Measurements from ENCODE around the gene GPC3.

DNA sequence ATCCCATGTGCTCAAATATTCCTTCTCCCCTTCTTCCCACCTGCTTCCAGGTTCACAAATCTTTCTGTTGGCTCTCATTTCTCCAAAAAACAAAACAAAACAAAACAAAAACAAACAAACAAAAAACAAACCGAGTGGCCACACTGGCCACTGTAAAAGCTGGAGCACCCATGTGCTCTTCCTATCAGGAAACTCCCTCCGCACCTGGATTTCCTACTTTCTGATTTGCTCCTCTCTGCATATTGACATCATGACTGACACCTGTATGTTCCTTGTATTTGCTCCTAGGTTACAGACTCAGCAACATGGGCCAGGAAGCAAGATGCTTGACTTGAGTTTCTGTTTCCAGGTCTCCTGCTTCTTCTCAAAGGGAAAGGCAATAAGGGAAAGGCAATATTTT, 258.8 kb downstream of the GPC3 start:
- TF ChIP-seq ZFX (IDR thresholded peaks at IDR 0.05), result no peak
- TF ChIP-seq, protein P1, sequence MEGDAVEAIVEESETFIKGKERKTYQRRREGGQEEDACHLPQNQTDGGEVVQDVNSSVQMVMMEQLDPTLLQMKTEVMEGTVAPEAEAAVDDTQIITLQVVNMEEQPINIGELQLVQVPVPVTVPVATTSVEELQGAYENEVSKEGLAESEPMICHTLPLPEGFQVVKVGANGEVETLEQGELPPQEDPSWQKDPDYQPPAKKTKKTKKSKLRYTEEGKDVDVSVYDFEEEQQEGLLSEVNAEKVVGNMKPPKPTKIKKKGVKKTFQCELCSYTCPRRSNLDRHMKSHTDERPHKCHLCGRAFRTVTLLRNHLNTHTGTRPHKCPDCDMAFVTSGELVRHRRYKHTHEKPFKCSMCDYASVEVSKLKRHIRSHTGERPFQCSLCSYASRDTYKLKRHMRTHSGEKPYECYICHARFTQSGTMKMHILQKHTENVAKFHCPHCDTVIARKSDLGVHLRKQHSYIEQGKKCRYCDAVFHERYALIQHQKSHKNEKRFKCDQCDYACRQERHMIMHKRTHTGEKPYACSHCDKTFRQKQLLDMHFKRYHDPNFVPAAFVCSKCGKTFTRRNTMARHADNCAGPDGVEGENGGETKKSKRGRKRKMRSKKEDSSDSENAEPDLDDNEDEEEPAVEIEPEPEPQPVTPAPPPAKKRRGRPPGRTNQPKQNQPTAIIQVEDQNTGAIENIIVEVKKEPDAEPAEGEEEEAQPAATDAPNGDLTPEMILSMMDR (conservative IDR thresholded peaks at IDR 0.05), result no peak

All from C4-2B (cell line).